Muscle of leg (tissue), 11 donors: ENCODE measurements around the gene TCF12. TPM values are rescaled to one million over a fixed set of nuclear protein-coding genes. Genes with fewer than 3 reads are reported as not detected.
A peak's percentile ranks its signal among the peaks of the same experiment; 100 is the strongest.

Source experiments
- DNase-seq: peaks from one replicate; pipeline ENCODE4 v3.0.0; 2013
- H3K27ac ChIP-seq: one replicate; pipeline ENCODE4 v1.5.1; 2013; ENCODE audit warnings: mild to moderate bottlenecking, low read length, control low read depth
- H3K27me3 ChIP-seq: one replicate; pipeline ENCODE4 v1.6.1; 2013; ENCODE audit warnings: low read length; ENCODE audit not compliant: control insufficient read depth, insufficient read depth
- H3K36me3 ChIP-seq: one replicate; pipeline ENCODE4 v1.6.1; 2013; ENCODE audit warnings: low read length; ENCODE audit not compliant: control insufficient read depth, insufficient read depth
- H3K4me1 ChIP-seq: one replicate; pipeline ENCODE4 v1.6.1; 2013; ENCODE audit warnings: low read length; ENCODE audit not compliant: control insufficient read depth, insufficient read depth
- H3K4me3 ChIP-seq: one replicate; pipeline ENCODE4 v1.5.1; 2013; ENCODE audit warnings: low read length, control low read depth
- H3K9me3 ChIP-seq: replicated peaks from 2 replicates; pipeline ENCODE4 v1.6.1; 2013; ENCODE audit warnings: low read depth, low read length; ENCODE audit not compliant: control insufficient read depth
- WGBS: methylation state at CpG from one replicate; pipeline ENCODE4 v1.1.5; 2013; ENCODE audit warnings: missing lambda C conversion rate; ENCODE audit not compliant: insufficient coverage; 5-methylcytosine and 5-hydroxymethylcytosine counted together
- polyA plus RNA-seq, 8 donors: library from polyadenylated mRNA; unstranded; fragments of 120-200 nt; gene quantifications; one replicate each; pipeline versions ENCODE4 v1.2.1 to v1.2.3, GENCODE V29; 2013; ENCODE audit warnings: inconsistent platforms in 1 of 8, low replicate concordance in 1 of 8; ENCODE audit not compliant: insufficient read length in 8 of 8, insufficient read depth in 1 of 8
- total RNA-seq: library from RNA; stranded (reverse); fragments of 120-200 nt; gene quantifications from one replicate; pipeline ENCODE4 v1.2.4, GENCODE V29; 2013

Gene TCF12
- total and polyA plus RNA-seq, 9 donors, result 79.1 to 147 (median 116) TPM

GRCh38 chr15:57111002-57111401 is 192.6 kb downstream of the TCF12 start:
- H3K27ac ChIP-seq, result peak overlapping the region; percentile 88
- no peak overlapping the region for H3K4me3 ChIP-seq
- H3K4me1 ChIP-seq, result peaks cover 18% of the 10 kb centered on the region
- peaks cover 2% of the 10 kb centered on the region for H3K36me3 ChIP-seq
- DNase-seq, result no peak
- 100% methylated on average over 2 of the region's 4 CpGs for WGBS
- peaks cover 3% of the 10 kb centered on the region for H3K9me3 ChIP-seq
- no peaks in the 10 kb centered on the region for H3K27me3 ChIP-seq

DNA sequence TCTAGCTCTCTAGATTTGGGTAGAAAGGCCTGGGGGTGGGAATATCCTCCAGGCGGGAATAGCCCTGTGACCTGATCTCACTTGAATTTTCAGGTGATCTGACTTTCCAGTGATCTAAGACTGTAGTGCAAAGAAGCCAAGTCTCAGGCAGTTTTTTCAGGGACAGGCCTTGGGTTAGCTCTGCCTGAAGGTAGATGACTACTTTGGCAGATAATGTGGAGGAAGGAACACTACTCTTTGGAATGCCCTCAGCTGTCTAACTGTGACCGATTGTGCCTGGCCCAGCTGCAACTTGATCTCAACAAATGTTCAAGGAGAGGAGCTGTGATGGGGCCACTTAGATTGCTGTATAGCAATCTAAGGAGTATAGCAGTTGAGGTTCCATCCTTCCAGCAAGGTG is 193.7 kb downstream of the TCF12 start:
- peak; percentile 78 for DNase-seq

GRCh38 chr15:57114070-57114469 is 195.6 kb downstream of the TCF12 start:
- Histone ChIP-seq H3K27ac (peak overlapping the region; percentile 3), H3K36me3 (peaks cover 2% of the 10 kb centered on the region), H3K27me3 (no peaks in the 10 kb centered on the region), H3K4me1 (peaks cover 18% of the 10 kb centered on the region), H3K9me3 (no peaks in the 10 kb centered on the region), H3K4me3 (no peak overlapping the region)
- peak; percentile 60 for DNase-seq
- WGBS, result no CpG with 5 or more reads among the region's 3 CpGs

More for the DNA sequence above, 193.7 kb downstream of the TCF12 start:
- Histone ChIP-seq H3K27me3 (no peaks in the 10 kb centered on the region), H3K4me3 (no peak overlapping the region), H3K4me1 (peaks cover 18% of the 10 kb centered on the region), H3K36me3 (peaks cover 2% of the 10 kb centered on the region), H3K9me3 (no peaks in the 10 kb centered on the region), H3K27ac (peak overlapping the region; percentile 88)
- 75% methylated on average over 1 of the region's 2 CpGs for WGBS

GRCh38 chr15:57118013-57118799 is 199.8 kb downstream of the TCF12 start:
- WGBS, result no CpG with 5 or more reads among the region's 2 CpGs
- H3K36me3 ChIP-seq, result no peaks in the 10 kb centered on the region
- H3K4me3 ChIP-seq, result no peak overlapping the region
- peak; percentile 44 for DNase-seq
- no peaks in the 10 kb centered on the region for H3K27me3 ChIP-seq
- H3K27ac ChIP-seq, result no peak overlapping the region
- no peaks in the 10 kb centered on the region for H3K9me3 ChIP-seq
- peaks cover 4% of the 10 kb centered on the region for H3K4me1 ChIP-seq

GRCh38 chr15:57122080-57122840 is 203.8 kb downstream of the TCF12 start:
- Histone ChIP-seq H3K27ac (no peak overlapping the region), H3K36me3 (no peaks in the 10 kb centered on the region), H3K27me3 (no peaks in the 10 kb centered on the region), H3K4me3 (no peak overlapping the region), H3K4me1 (no peaks in the 10 kb centered on the region), H3K9me3 (no peaks in the 10 kb centered on the region)
- DNase-seq, result no peak
- WGBS, result no CpG with 5 or more reads among the region's 2 CpGs

DNA sequence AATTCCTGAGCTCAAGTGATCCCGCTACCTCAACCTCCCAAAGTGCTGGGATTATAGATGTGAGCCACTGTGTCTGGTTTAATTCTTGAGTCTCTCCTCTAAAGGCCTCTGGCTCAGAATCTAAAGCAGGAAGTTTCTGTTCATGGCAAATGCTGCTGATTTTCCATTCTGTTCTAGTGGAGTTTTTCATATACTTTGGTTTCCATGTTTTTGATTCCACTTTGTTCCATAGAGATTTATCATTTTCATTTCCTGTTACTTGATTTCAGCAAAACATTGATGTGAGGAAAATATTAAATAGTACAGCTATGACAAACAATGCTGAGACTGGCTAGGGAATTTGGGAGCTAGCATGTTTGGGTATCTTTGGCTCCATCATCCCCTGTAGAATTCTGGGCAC is 205.6 kb downstream of the TCF12 start:
- Histone ChIP-seq H3K9me3 (no peaks in the 10 kb centered on the region), H3K27ac (no peak overlapping the region), H3K27me3 (no peaks in the 10 kb centered on the region), H3K36me3 (no peaks in the 10 kb centered on the region), H3K4me3 (no peak overlapping the region), H3K4me1 (no peaks in the 10 kb centered on the region)
- WGBS, result no CpG with 5 or more reads among the region's 1 CpG
- DNase-seq, result peak; percentile 56

GRCh38 chr15:57129064-57129463 is 210.6 kb downstream of the TCF12 start:
- Histone ChIP-seq H3K27ac (no peak overlapping the region), H3K4me3 (no peak overlapping the region), H3K36me3 (no peaks in the 10 kb centered on the region), H3K27me3 (no peaks in the 10 kb centered on the region), H3K9me3 (no peaks in the 10 kb centered on the region), H3K4me1 (peaks cover 4% of the 10 kb centered on the region)
- WGBS, result 100% methylated on average over 1 of the region's 3 CpGs
- no peak for DNase-seq

DNA sequence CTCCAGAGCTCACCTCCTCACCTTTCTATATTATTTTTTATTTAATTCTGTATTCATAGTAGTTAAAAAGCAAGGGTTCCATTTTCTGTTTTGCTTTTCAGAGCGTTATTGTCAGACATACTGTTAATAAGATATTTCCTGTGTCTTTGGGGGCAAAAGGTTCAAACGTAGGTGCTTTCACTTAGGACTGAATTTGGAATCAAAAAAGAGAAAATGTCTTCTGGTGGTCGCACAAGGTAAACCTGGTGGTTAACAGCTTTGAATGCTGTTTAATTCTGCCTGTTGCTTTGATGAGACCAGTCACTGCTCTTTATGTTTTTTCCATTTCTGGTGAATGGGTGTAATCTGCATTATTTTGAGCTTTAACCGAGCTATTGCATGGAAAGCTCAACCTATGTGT is 212.5 kb downstream of the TCF12 start:
- WGBS, result 78% methylated on average over 3 of the region's 4 CpGs
- DNase-seq, result no peak
- H3K9me3 ChIP-seq, result no peaks in the 10 kb centered on the region
- no peak overlapping the region for H3K4me3 ChIP-seq
- no peak overlapping the region for H3K27ac ChIP-seq
- H3K4me1 ChIP-seq, result peaks cover 6% of the 10 kb centered on the region
- H3K36me3 ChIP-seq, result no peaks in the 10 kb centered on the region
- no peaks in the 10 kb centered on the region for H3K27me3 ChIP-seq

DNA sequence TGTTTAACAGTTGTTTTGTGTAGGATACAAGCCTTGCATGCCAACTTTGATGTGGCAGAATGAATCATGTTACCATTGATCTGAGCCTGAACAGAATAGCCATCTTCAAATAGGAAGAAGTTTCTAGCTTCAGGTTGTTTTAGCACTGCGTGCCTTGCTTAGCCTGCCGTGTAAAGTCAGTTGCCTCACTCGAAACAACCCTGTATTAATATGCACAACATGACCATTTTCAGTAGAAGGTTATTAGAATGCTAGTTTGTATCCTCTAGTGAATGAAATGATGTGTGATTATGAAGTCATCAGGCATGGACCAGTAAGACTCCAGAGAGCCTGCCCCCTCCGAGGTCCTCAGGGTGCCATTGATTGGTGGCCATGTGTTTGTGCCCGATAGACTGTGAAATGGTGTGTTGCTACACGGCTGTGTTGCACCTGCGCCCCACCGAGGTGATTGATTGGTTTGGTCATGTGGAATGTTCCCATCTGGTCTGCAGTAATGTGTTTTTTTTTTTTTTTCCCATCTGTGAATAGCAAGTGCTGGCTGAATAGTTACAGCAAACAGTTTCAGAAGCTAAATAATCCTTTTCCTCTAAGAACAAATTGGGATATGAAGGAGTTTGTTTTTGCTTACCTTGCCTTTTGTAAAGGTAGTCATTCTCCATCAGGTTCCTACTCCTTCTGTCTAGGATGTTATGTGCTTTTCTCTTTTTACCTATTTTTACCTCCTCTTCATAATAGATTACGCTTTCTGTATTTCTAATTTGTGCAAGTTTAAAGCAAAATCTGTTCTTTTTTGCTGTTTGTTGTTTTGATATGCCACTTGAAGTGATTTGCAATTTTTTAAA is 214.9 kb downstream of the TCF12 start:
- Histone ChIP-seq H3K9me3 (no peaks in the 10 kb centered on the region), H3K4me1 (peaks cover 8% of the 10 kb centered on the region), H3K27me3 (no peaks in the 10 kb centered on the region), H3K36me3 (no peaks in the 10 kb centered on the region), H3K27ac (no peak overlapping the region), H3K4me3 (no peak overlapping the region)
- DNase-seq, result no peak
- 18% methylated on average over 3 of the region's 9 CpGs for WGBS
